OCI-LY3 (cell line): ENCODE data around the gene MTA2.

Experiments used
- EZH2phosphoT487 ChIP-seq: fragments of 200-600 bp; shearing (Covaris generic); IDR thresholded peaks from 2 replicates; pipeline ENCODE4 v1.6.1; 2018; ENCODE audit warnings: antibody characterized with exemption, mixed run types, low read depth
- TF ChIP-seq, protein P1 (sequence below): fragments of 200-600, 300-600 bp; sonication (generic); IDR thresholded peaks from 2 replicates; pipeline ENCODE4 v1.5.1; 2014; ENCODE audit warnings: antibody characterized with exemption, low read length, low read depth

- TF ChIP-seq, protein P1, sequence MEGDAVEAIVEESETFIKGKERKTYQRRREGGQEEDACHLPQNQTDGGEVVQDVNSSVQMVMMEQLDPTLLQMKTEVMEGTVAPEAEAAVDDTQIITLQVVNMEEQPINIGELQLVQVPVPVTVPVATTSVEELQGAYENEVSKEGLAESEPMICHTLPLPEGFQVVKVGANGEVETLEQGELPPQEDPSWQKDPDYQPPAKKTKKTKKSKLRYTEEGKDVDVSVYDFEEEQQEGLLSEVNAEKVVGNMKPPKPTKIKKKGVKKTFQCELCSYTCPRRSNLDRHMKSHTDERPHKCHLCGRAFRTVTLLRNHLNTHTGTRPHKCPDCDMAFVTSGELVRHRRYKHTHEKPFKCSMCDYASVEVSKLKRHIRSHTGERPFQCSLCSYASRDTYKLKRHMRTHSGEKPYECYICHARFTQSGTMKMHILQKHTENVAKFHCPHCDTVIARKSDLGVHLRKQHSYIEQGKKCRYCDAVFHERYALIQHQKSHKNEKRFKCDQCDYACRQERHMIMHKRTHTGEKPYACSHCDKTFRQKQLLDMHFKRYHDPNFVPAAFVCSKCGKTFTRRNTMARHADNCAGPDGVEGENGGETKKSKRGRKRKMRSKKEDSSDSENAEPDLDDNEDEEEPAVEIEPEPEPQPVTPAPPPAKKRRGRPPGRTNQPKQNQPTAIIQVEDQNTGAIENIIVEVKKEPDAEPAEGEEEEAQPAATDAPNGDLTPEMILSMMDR = no peak
- TF ChIP-seq EZH2phosphoT487 = no peak
Observed at GRCh38 chr11:62578541-62578940, 23.1 kb downstream of the MTA2 start.
